Stimulated activated effector memory CD8-positive, alpha-beta T cell treated with anti-CD3 and anti-CD28 coated beads, Interleukin-12 subunit alpha, Interleukin-12 subunit beta, amount 100 ng/mL, for 72 hours (primary cell): ENCODE data around the gene FGD6.
"Not testable (repeated sequence)": the region's sequence is repeated elsewhere in the genome, so short reads cannot be mapped to it uniquely, and the experiment has no call there.

Experiments used
- ATAC-seq: fragments of 150-1000 bp; cut with Tn5 transposase; 2 replicates; pipeline ENCODE4 v1.10.0; 2021
- DNase-seq, 2 donors: peaks; one replicate each; pipeline ENCODE4 v3.0.0; 2021 to 2022; ENCODE audit warnings: low spot score in 2 of 2
- H3K27ac Mint-ChIP-seq: one replicate; pipeline ENCODE4 v1.8.0; 2022; ENCODE audit warnings: mild to moderate bottlenecking, mixed read lengths
- H3K36me3 Mint-ChIP-seq: one replicate; pipeline ENCODE4 v1.8.0; 2022; ENCODE audit warnings: mild to moderate bottlenecking, mixed read lengths
- H3K4me1 Mint-ChIP-seq: one replicate; pipeline ENCODE4 v1.8.0; 2022; ENCODE audit warnings: mixed read lengths
- H3K4me3 Mint-ChIP-seq: one replicate; pipeline ENCODE4 v1.8.0; 2022; ENCODE audit warnings: mild to moderate bottlenecking, mixed read lengths
- H3K9me3 Mint-ChIP-seq: one replicate; pipeline ENCODE4 v1.8.0; 2022; ENCODE audit warnings: mixed read lengths

The FGD6 gene

DNA sequence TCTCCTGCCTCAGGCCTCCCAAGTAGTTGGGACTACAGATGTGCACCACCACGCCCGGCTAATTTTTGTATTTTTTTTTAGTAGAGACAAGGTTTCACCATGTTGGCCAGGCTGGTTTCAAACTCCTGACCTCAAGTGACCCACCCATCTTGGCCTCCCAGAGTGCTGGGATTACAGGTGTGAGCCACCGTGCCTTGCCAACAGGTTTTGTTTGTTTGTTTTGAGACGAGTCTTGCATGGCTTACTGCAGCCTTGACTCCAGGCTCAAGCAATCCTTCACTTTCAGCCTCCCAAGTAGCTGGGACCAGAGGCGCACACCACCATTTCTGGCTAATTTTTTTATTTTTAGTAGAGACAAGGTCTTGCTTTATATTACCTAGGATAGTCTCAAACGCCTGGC is 23.9 kb upstream of the FGD6 start:
- not testable (repeated sequence) for DNase-seq, ATAC-seq, H3K9me3 Mint-ChIP-seq, H3K4me3 Mint-ChIP-seq
- Mint-ChIP-seq H3K4me1 (peaks cover 11% of the 10 kb centered on the region), H3K27ac (peak overlapping the region; percentile 34), H3K36me3 (peaks cover 47% of the 10 kb centered on the region)

DNA sequence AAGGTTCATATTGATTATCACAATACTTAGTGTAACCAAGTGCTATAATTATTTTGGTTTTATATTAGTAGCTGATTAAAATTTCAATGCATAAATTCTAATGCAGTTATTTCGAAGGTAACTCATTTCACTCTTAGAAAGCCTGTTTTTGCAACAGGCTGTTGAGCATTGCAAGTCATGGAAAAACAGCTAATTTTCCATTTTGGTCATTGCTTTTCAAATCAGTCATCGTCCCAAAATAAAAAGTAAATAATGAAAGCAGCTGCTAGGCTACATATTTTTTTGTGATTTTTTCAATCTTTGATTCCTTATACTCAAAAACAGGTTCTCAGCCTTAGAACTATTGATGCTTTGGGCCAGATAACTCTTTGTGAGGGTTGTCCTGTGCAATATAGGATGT is 23.3 kb upstream of the FGD6 start:
- Mint-ChIP-seq H3K4me3 (no peak overlapping the region), H3K27ac (peak overlapping the region; percentile 34), H3K36me3 (peaks cover 47% of the 10 kb centered on the region), H3K4me1 (peaks cover 11% of the 10 kb centered on the region), H3K9me3 (no peaks in the 10 kb centered on the region)
- ATAC-seq (no peak), DNase-seq (no peak)

DNA sequence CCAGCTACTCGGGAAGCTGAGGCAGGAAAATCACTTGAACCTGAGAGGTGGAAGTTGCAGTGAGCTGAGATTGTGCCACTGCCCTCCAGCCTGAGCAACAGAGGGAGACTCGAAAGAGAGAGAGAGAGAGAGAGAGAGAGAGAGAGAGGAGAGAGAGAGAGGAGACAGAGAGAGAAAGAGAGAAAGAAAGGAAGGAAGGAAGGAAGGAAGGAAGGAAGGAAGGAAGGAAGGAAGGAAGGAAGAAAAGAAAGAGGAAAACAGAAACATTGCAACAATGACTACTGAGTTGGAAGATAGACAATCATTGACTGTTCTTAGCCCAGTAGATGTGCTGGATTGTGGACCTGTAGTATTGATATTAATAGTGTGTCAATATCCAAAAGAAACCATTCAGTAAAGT is 22.6 kb upstream of the FGD6 start:
- not testable (repeated sequence) for ATAC-seq, H3K4me3 Mint-ChIP-seq, DNase-seq, H3K9me3 Mint-ChIP-seq
- Mint-ChIP-seq H3K4me1 (peaks cover 11% of the 10 kb centered on the region), H3K27ac (peak overlapping the region; percentile 77), H3K36me3 (peaks cover 44% of the 10 kb centered on the region)

DNA sequence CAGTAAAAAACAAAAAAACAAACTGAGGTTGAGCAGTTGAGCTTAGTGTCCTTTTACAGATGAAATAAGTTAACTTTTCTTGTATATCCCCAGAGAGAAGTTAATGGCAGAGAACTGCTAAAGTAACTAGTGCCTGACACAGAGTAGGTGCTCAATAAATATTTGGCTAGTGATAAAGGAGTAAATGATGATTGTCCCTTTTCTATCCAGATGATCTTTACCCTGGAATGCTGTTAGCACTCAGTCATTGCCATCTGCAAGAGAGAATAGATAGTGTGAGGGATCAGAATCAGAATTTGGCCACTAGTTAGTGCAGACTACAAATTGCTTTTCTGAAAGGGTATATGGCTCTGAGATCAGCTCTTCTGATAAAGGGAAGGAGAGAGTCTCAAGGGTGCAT is 21.9 kb upstream of the FGD6 start:
- Mint-ChIP-seq H3K9me3 (no peaks in the 10 kb centered on the region), H3K4me1 (peaks cover 11% of the 10 kb centered on the region), H3K36me3 (peaks cover 45% of the 10 kb centered on the region), H3K4me3 (no peak overlapping the region), H3K27ac (peak overlapping the region; percentile 77)
- DNase-seq (no peak), ATAC-seq (no peak)

DNA sequence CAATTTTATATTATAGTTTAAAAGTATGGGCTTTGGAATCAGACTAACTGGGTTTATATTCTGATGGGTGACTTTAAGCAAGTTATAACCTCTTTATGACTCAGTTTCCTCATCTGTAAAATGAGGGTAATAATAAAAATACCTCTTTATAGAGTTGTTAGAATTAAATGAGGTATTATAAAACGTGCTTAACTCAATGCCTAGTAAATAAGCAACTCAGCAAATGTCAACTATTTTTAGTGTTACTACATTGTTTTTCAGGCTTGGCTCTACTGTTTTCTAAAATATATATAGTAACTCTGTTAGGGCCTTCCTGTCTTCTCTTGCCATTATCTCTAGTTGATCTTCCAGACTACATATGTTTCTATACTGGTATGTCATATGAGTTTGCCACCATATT is 20.9 kb upstream of the FGD6 start:
- Mint-ChIP-seq H3K27ac (no peak overlapping the region), H3K4me3 (no peak overlapping the region), H3K9me3 (no peaks in the 10 kb centered on the region), H3K36me3 (peaks cover 38% of the 10 kb centered on the region), H3K4me1 (peaks cover 11% of the 10 kb centered on the region)
- no peak for ATAC-seq
- DNase-seq: no peak

DNA sequence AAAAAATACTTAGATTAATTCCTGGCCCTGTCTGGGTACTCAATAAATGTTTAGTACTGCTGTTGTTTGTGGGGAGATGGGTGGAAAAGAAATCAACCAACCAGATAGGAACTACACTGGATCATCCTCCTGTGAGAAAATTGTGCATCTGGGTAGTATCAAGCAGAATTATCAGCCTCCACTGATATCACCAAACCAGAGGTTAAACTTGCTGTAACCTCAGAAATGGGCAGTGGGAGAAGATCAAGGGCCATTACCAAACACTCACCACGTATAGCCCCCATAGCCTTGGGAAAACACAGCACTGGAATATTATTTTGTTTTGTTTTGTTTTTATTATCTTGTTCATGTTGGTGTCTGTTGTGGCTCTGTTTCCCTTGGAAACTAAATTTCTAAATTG is 20.0 kb upstream of the FGD6 start:
- H3K27ac Mint-ChIP-seq: no peak overlapping the region

DNA sequence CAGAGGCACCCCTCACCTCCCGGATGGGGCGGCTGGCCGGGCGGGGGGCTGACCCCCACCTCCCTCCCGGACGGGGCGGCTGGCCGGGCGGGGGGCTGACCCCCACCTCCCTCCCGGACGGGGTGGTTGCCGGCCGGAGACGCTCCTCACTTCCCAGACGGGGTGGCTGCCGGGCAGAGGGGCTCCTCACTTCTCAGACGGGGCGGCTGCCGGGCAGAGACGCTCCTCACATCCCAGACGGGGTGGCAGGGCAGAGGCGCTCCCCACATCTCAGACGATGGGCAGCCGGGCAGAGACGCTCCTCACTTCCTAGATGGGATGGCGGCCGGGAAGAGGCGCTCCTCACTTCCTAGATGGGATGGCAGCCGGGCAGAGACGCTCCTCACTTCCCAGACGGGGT is 18.4 kb upstream of the FGD6 start:
- DNase-seq, H3K27ac Mint-ChIP-seq, ATAC-seq, H3K4me3 Mint-ChIP-seq, H3K9me3 Mint-ChIP-seq: not testable (repeated sequence)
- Mint-ChIP-seq H3K36me3 (peaks cover 13% of the 10 kb centered on the region), H3K4me1 (peaks cover 17% of the 10 kb centered on the region)

More for the DNA sequence above, 20.0 kb upstream of the FGD6 start:
- Mint-ChIP-seq H3K36me3 (peaks cover 30% of the 10 kb centered on the region), H3K4me1 (peaks cover 15% of the 10 kb centered on the region), H3K9me3 (no peaks in the 10 kb centered on the region), H3K4me3 (no peak overlapping the region)
- no peak for ATAC-seq
- no peak for DNase-seq

DNA sequence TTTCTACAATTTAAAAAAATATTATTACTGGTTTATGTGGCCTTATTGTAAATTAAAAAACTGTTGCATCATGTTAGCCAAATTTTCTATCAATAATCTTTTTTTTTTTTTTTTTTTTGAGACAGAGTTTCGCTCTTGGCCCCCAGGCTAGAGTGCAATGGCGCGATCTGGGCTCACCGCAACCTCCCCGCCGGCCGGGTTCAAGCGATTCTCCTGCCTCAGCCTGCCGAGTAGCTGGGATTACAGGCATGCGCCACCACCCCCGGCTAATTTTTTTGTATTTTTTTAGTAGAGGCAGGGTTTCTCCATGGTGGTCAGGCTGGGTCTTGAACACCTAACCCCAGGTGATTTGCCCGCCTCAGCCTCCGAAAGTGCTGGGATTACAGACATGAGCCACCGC is 16.9 kb upstream of the FGD6 start:
- not testable (repeated sequence) for ATAC-seq, H3K27ac Mint-ChIP-seq, DNase-seq, H3K9me3 Mint-ChIP-seq, H3K4me1 Mint-ChIP-seq, H3K4me3 Mint-ChIP-seq, H3K36me3 Mint-ChIP-seq

DNA sequence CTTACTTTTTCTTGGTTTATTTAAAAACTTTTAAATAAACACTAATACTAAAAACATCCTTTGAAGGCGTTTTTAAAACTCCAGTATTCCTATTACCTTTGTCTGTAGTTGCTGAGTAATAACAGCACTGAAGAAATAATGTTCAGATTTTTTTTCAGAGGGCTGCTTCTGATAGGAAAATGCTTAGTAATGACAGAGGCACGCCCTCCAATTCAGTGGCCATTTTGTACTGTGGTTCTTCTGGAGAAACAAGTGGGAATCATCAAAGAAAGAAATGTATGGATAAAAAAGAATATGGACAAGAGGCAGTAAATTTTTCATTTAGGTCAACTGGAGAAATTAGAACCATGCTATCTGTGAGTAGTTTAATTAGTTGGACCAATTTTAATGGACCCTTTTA is 13.9 kb upstream of the FGD6 start:
- Mint-ChIP-seq H3K4me3 (no peak overlapping the region), H3K9me3 (no peaks in the 10 kb centered on the region), H3K36me3 (peaks cover 14% of the 10 kb centered on the region), H3K27ac (no peak overlapping the region), H3K4me1 (peaks cover 13% of the 10 kb centered on the region)
- ATAC-seq (no peak), DNase-seq (no peak)

DNA sequence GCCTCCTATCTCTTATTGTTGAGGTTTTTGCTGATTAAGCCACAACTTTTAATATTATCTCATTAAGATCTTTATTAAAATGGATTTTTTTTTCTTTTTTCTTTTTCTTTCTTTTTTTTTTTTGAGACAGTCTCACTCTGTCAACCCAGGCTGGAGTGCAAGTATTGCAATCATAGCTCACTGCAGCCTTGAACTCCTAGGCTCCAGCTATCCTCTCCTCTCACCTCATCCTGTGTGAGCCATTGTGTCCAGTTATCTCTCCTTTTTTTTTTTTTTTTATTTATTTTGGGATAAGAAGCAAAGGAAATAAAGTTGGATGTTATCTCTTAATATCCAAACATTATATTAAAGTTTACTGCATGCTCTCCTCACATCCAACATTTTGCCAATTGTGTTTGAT is 13.0 kb upstream of the FGD6 start:
- no peak overlapping the region for H3K4me3 Mint-ChIP-seq
- no peak for ATAC-seq
- peaks cover 14% of the 10 kb centered on the region for H3K4me1 Mint-ChIP-seq
- no peaks in the 10 kb centered on the region for H3K9me3 Mint-ChIP-seq
- no peak overlapping the region for H3K27ac Mint-ChIP-seq
- peaks cover 23% of the 10 kb centered on the region for H3K36me3 Mint-ChIP-seq
- no peak for DNase-seq

DNA sequence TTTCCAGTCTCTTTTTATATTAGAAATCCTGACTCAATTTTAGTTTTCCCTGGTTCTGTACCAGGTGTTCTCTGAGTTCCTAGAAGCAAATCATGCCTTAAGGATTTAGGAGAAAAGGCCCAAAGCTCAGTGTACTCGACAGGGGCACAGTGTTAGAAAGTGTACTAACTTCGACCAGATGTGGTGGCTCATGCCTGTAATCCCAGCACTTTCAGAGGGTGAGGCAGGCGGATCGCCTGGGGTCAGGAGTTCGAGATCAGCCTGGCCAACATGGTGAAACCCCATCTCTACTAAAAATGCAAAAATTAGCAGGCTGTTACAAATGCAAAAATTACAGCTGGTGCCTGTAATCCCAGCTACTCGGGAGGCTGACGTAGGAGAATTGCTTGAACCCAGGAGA is 12.4 kb upstream of the FGD6 start:
- ATAC-seq: no peak
- Mint-ChIP-seq H3K4me1 (peaks cover 20% of the 10 kb centered on the region), H3K9me3 (no peaks in the 10 kb centered on the region), H3K36me3 (peaks cover 28% of the 10 kb centered on the region), H3K4me3 (no peak overlapping the region), H3K27ac (no peak overlapping the region)
- DNase-seq: no peak

DNA sequence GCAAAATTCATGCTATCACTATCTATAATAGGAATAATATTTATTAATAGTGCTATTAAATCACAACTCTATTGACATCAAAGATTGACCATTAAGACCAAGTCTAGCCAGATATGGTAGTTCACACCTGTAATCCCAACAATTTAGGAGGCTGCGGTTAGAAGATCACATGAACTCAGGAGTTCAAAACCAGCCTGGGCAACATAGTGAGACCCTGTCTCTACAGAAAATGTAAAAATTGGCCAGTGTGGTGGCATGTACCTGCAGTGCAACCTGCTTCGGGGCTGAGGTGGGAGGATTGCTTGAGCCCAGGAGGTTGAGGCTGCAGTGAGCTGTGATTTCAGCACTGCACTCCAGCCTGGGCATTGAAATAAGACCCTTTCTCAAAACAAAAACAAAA is 11.3 kb upstream of the FGD6 start:
- no peak for ATAC-seq
- Mint-ChIP-seq H3K27ac (no peak overlapping the region), H3K9me3 (no peaks in the 10 kb centered on the region), H3K4me1 (peaks cover 26% of the 10 kb centered on the region), H3K36me3 (peaks cover 24% of the 10 kb centered on the region), H3K4me3 (no peak overlapping the region)
- no peak for DNase-seq

DNA sequence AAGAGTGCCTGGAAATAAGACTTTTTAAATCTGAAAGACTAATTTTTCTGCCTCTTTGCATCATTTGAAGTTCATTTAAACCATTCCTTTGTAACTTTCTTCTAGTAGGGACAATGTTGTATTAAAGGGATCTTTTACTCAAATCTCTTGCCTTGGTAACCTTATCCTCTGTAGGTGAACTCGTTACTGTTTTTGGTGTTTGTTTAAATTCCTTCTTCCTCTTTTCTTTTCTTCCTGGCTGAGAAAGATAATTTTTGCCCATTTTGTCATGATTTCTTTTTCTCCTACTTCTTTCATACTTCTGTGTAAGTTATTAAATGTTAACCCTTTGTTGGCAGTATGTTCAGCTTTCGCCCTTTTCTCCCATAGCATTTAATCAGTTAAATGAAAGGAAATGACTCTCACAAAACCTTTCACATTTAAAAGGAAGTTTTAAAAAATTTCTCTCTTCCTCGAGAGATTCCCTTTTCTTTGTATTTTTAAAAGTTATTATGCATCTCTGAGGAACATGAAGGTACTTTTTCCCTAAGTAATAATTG is 10.6 kb upstream of the FGD6 start:
- Mint-ChIP-seq H3K36me3 (peaks cover 24% of the 10 kb centered on the region), H3K4me1 (peaks cover 26% of the 10 kb centered on the region), H3K27ac (no peak overlapping the region), H3K9me3 (no peaks in the 10 kb centered on the region), H3K4me3 (no peak overlapping the region)
- ATAC-seq (no peak), DNase-seq (no peak)

DNA sequence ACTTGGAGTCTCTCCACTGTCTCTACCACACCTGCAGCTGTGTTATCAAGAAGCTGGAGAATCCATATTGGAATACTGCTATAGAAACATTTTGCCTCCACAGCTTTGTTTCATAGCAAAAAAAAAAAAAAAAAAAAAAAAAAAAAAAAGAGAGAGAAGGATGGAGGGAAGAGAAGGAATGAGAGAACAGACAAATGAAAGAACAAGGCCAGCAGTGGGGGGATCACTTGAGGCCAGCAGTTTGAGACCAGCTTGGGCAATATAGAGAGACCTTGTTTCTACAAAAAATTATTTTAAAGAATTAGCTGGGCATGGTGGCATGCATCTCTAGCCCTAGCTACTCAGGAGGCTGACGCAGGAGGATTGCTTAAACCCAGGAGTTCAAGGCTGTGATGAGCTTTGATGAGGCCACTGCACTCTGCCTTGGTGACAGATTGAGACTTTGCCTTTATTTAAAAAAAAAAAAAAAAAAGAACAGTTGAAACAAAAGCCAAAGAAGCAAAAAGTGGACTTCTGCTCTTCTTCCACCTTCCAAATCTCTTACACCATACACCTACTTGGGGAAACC is 8.5 kb upstream of the FGD6 start:
- no peak overlapping the region for H3K4me3 Mint-ChIP-seq
- H3K36me3 Mint-ChIP-seq: peaks cover 25% of the 10 kb centered on the region
- H3K27ac Mint-ChIP-seq: peak overlapping the region; percentile 71
- DNase-seq (no peak), ATAC-seq (no peak)
- peaks cover 20% of the 10 kb centered on the region for H3K4me1 Mint-ChIP-seq
- H3K9me3 Mint-ChIP-seq: no peaks in the 10 kb centered on the region

DNA sequence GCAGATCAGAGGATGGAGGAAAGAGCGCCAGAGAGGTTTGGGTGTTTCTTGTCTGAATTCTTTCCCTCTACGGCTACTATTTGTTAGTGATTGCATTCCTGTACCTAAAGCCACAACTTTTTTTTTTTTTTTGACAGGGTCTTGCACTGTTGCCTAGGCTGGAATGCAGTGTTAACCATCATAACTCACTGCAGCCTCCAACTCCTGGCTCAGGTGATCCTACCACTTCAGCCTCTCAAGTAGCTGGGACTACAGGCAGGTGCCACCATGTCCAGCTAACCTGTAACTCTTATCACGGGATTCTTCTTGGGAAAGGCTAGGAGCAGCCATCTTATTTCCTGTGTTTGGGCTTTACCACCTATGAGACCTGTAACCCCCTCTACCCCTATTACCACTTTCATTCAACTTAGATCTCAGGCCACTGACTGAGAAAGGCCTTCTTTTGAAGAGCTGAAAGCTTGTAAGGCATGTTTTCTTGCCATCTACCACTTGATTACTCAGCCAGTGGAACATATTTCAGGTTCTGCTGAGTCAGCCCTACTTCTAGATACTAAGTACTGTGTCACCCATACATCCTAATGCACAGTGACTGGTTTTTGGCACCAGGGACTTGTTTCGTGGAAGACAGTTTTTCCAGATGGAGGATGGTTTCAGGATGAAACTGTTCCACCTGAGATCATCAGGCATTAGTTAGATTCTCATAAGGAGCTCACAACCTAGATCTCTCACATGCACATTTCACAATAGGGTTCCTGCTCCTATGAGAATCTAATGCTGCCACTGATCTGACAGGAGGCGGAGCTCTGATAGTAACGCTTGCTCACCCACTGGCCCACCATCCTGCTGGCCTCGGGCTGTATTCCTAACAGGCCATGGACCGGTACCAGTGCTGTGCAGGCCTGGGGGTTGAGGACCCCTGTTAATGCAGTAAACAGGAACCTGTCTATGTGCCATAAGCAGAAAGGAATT is 7.2 kb upstream of the FGD6 start:
- H3K9me3 Mint-ChIP-seq: no peaks in the 10 kb centered on the region
- peak; percentile 88 for ATAC-seq
- peaks cover 20% of the 10 kb centered on the region for H3K4me1 Mint-ChIP-seq
- no peak for DNase-seq
- H3K36me3 Mint-ChIP-seq: peaks cover 30% of the 10 kb centered on the region
- peak overlapping the region; percentile 77 for H3K27ac Mint-ChIP-seq
- H3K4me3 Mint-ChIP-seq: no peak overlapping the region

DNA sequence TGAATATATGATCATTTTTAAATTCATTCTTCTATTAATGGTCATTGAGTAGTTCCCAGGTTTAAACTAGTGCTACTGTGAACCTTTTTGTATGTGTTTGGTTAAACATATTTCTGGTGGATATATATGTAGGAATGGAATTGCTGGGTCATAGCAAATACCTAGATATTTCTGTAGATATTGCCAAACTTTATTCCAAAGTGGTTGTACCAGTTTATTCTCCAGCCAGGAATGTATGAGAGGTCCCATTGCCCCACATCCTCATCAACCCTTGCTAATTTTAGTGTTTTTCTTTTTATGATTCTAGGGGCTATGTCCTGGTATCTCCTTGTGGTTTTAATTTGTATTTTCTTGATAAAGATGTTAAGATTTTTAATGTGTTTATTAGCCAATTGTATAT is 3.5 kb upstream of the FGD6 start:
- Mint-ChIP-seq H3K4me1 (peaks cover 30% of the 10 kb centered on the region), H3K9me3 (no peaks in the 10 kb centered on the region), H3K27ac (no peak overlapping the region), H3K36me3 (peaks cover 33% of the 10 kb centered on the region), H3K4me3 (no peak overlapping the region)
- DNase-seq: no peak
- ATAC-seq: no peak
